Liver (tissue), 9 donors: Measurements from ENCODE around the gene MN1. TPM values are rescaled to one million over a fixed set of nuclear protein-coding genes. Genes with fewer than 3 reads are reported as not detected.

Experiments
- DNase-seq: peaks from one replicate; pipeline ENCODE4 v3.0.0-alpha.2; 2017; ENCODE audit warnings: low spot score
- H3K27ac ChIP-seq, 2 donors: one replicate each; pipeline ENCODE4 v1.7.0; 2013; ENCODE audit warnings: inconsistent platforms in 2 of 2, low read length in 2 of 2, control low read depth in 1 of 2, low read depth in 1 of 2, mild to moderate bottlenecking in 1 of 2
- H3K27me3 ChIP-seq, 4 donors: one replicate each; pipeline versions ENCODE4 v1.6.1 to v1.7.0; 2013; ENCODE audit warnings: low read length in 3 of 4, inconsistent platforms in 1 of 4, mild to moderate bottlenecking in 1 of 4, moderate library complexity in 1 of 4; ENCODE audit not compliant: control insufficient read depth in 4 of 4, insufficient read depth in 4 of 4
- H3K36me3 ChIP-seq, 4 donors: one replicate each; pipeline versions ENCODE4 v1.6.1 to v1.7.0; 2013; ENCODE audit warnings: low read length in 3 of 4, mild to moderate bottlenecking in 3 of 4, low read depth in 1 of 4, moderate library complexity in 1 of 4; ENCODE audit not compliant: control insufficient read depth in 4 of 4, insufficient read depth in 3 of 4
- H3K4me1 ChIP-seq, 4 donors: one replicate each; pipeline versions ENCODE4 v1.6.1 to v1.7.0; 2013; ENCODE audit warnings: low read length in 3 of 4, mild to moderate bottlenecking in 3 of 4, moderate library complexity in 1 of 4; ENCODE audit not compliant: control insufficient read depth in 4 of 4, insufficient read depth in 4 of 4
- H3K4me3 ChIP-seq, 3 donors: one replicate each; pipeline versions ENCODE4 v1.6.1 to v1.7.0; 2013; ENCODE audit warnings: low read length in 3 of 3, control low read depth in 1 of 3, low read depth in 1 of 3, mild to moderate bottlenecking in 1 of 3
- H3K9ac ChIP-seq, 2 donors: one replicate each; pipeline ENCODE4 v1.7.0; 2013; ENCODE audit warnings: low read length in 2 of 2, mild to moderate bottlenecking in 2 of 2, moderate library complexity in 2 of 2, control low read depth in 1 of 2, low read depth in 1 of 2
- H3K9me3 ChIP-seq, 4 donors: one replicate each; pipeline versions ENCODE4 v1.6.1 to v1.7.0; 2013; ENCODE audit warnings: low read length in 3 of 4; ENCODE audit not compliant: control insufficient read depth in 4 of 4
- ATF3 ChIP-seq: IDR thresholded peaks from 2 replicates; pipeline ENCODE4 v1.6.1; 2016; ENCODE audit warnings: antibody characterized with exemption
- CTCF ChIP-seq: fragments of 150-350 bp; IDR thresholded peaks from 2 replicates; pipeline ENCODE4 v1.5.1; 2017; ENCODE audit warnings: improper control_type of control experiment, low read depth, low read length; ENCODE audit not compliant: missing input control
- EGR1 ChIP-seq, 2 donors: IDR thresholded peaks; 2 replicates each; pipeline ENCODE4 v1.6.1; 2016 to 2018; ENCODE audit warnings: antibody characterized with exemption in 2 of 2, low read depth in 2 of 2
- GABPA ChIP-seq, 2 donors: IDR thresholded peaks in 1 of 2; conservative IDR thresholded peaks in 1 of 2; 2 replicates each; pipeline ENCODE4 v1.6.1; 2016; ENCODE audit warnings: antibody characterized with exemption in 2 of 2, mild to moderate bottlenecking in 1 of 2, moderate library complexity in 1 of 2
- HNF4G ChIP-seq: IDR thresholded peaks from 2 replicates; pipeline ENCODE4 v1.6.1; 2016; ENCODE audit warnings: antibody characterized with exemption
- JUND ChIP-seq, 2 donors: IDR thresholded peaks; 2 replicates each; pipeline ENCODE4 v1.6.1; 2016; ENCODE audit warnings: antibody characterized with exemption in 2 of 2
- MAX ChIP-seq: IDR thresholded peaks from 2 replicates; pipeline ENCODE4 v1.6.1; 2016; ENCODE audit warnings: antibody characterized with exemption
- NR2F2 ChIP-seq: IDR thresholded peaks from 2 replicates; pipeline ENCODE4 v1.6.1; 2016; ENCODE audit warnings: antibody characterized with exemption
- RAD21 ChIP-seq, 2 donors: IDR thresholded peaks; 2 replicates each; pipeline ENCODE4 v1.6.1; 2016; ENCODE audit warnings: antibody characterized with exemption in 2 of 2, mild to moderate bottlenecking in 2 of 2
- REST ChIP-seq: IDR thresholded peaks from 2 replicates; pipeline ENCODE4 v1.6.1; 2016; ENCODE audit warnings: antibody characterized with exemption, mild to moderate bottlenecking
- RXRA ChIP-seq, 2 donors: IDR thresholded peaks; 2 replicates each; pipeline ENCODE4 v1.6.1; 2017 to 2018; ENCODE audit warnings: antibody characterized with exemption in 2 of 2, mild to moderate bottlenecking in 1 of 2
- SP1 ChIP-seq: IDR thresholded peaks from 2 replicates; pipeline ENCODE4 v1.6.1; 2018; ENCODE audit warnings: antibody characterized with exemption, mild to moderate bottlenecking
- TAF1 ChIP-seq: conservative IDR thresholded peaks from 2 replicates; pipeline ENCODE4 v1.6.1; 2016; ENCODE audit warnings: antibody characterized with exemption, mild to moderate bottlenecking
- ZBTB33 ChIP-seq: IDR thresholded peaks from 2 replicates; pipeline ENCODE4 v1.6.1; 2016; ENCODE audit warnings: antibody characterized with exemption
- WGBS: extraction: QIAGEN DNeasy Blood & Tissue Kit; methylation state at CpG from one replicate; pipeline ENCODE4 v1.1.7; 2013; 5-methylcytosine and 5-hydroxymethylcytosine counted together
- polyA plus RNA-seq, 2 donors: library from polyadenylated mRNA; stranded (reverse) in 1 of 2; unstranded in 1 of 2; fragments of 200-250 nt in 1 of 2; fragments of >200 nt in 1 of 2; fragmentation: Nextera tagmentation in 1 of 2; extraction: Ambion mirVana in 1 of 2; gene quantifications; one replicate each; pipeline versions ENCODE4 v1.2.1 to v1.2.3, GENCODE V29; 2013 to 2015
- total RNA-seq, 2 donors: library from RNA; depleted of rRNA; stranded (reverse); fragments of >200 nt; gene quantifications; one replicate each; pipeline ENCODE4 v1.2.3, GENCODE V29; 2014
- donor health status: healthy.
- donor health status: healthy.
- donor health status: healthy.
- donor health status: healthy.
- donor health status: healthy.

Gene MN1
- total and polyA plus RNA-seq, 4 donors = 0.10 to 0.33 (median 0.21) TPM

- DNase-seq = peak; percentile 52
- H3K36me3 ChIP-seq = no peaks in the 10 kb centered on the region
- H3K4me3 ChIP-seq = no peak overlapping the region
- H3K9me3 ChIP-seq = no peaks in the 10 kb centered on the region
- WGBS = 92% methylated on average over 6 of the region's 6 CpGs
- no peak for TF ChIP-seq ATF3
- no peak for TF ChIP-seq CTCF
- TF ChIP-seq HNF4G = no peak
- no peak for TF ChIP-seq SP1
- TF ChIP-seq EGR1 (IDR thresholded peaks at IDR 0.05; ENCODE audit: low read depth in 2 of 2) = no peak
- peak in 1 of 2 donors; percentile 26 for TF ChIP-seq RAD21 (IDR thresholded peaks at IDR 0.05)
- TF ChIP-seq NR2F2 = no peak
- TF ChIP-seq JUND (IDR thresholded peaks at IDR 0.05) = no peak
- no peaks in the 10 kb centered on the region for H3K27me3 ChIP-seq
- H3K27ac ChIP-seq = no peak overlapping the region
- H3K9ac ChIP-seq = no peak overlapping the region
- no peaks in the 10 kb centered on the region for H3K4me1 ChIP-seq
Measured at GRCh38 chr22:27825174-27825573, 23.6 kb upstream of the MN1 start.

- 98% methylated on average over 1 of the region's 1 CpG for WGBS
Measured at GRCh38 chr22:27823221-27823620, 21.7 kb upstream of the MN1 start.

More at GRCh38 chr22:27823221-27823620, 21.7 kb upstream of the MN1 start:
- Histone ChIP-seq H3K9me3 (no peaks in the 10 kb centered on the region), H3K27ac (no peak overlapping the region), H3K9ac (no peak overlapping the region), H3K4me1 (no peaks in the 10 kb centered on the region), H3K4me3 (no peak overlapping the region), H3K36me3 (no peaks in the 10 kb centered on the region), H3K27me3 (no peaks in the 10 kb centered on the region)
- no peak for DNase-seq
- TF ChIP-seq SP1 (no peak), GABPA (IDR thresholded peaks at IDR 0.05 in 1 of 2, conservative IDR thresholded peaks at IDR 0.05 in 1 of 2) (no peak), RXRA (IDR thresholded peaks at IDR 0.05) (no peak), REST (no peak), MAX (no peak), ZBTB33 (no peak), JUND (IDR thresholded peaks at IDR 0.05) (no peak), ATF3 (no peak), TAF1 (no peak), HNF4G (no peak)
